Activated T-helper 1 cell treated with Interleukin-2 at 50 U/mL for 16 hours (primary cell): Measurements from ENCODE around the gene CFD.
"Not testable (repeated sequence)": the region's sequence is repeated elsewhere in the genome, so short reads cannot be mapped to it uniquely, and the experiment has no call there.

Source experiments
- DNase-seq: peaks from one replicate; pipeline ENCODE4 v3.0.0-alpha.2; 2020; ENCODE audit warnings: low read depth

The CFD gene

GRCh38 chr19:852136-853013 lies 7.1 kb upstream of the CFD start, which contains the start of gene ELANE:
Gene ELANE, plus strand, starts transcription at chr19:852303. Its CDS starts 26 bp downstream, at chr19:852329.
- no peak for DNase-seq

GRCh38 chr19:853014-853585 lies 6.4 kb upstream of the CFD start:
- no peak for DNase-seq

DNA sequence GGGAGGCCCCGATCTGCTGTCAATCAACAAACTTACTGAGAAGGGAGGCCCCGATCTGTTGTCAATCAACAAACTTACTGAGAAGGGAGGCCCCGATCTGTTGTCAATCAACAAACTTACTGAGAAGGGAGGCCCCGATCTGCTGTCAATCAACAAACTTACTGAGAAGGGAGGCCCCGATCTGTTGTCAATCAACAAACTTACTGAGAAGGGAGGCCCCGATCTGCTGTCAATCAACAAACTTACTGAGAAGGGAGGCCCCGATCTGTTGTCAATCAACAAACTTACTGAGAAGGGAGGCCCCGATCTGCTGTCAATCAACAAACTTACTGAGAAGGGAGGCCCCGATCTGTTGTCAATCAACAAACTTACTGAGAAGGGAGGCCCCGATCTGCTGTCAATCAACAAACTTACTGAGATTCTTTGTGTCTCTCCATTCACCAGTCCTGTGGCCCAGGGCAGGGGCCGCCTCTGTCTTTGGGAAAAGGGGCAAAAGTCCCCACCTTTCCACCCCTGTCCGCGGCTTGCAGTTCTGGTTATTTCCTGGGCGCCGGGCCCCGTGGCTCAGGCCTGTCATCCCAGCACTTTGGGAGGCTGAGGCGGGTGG lies 5.7 kb upstream of the CFD start:
- DNase-seq: not testable (repeated sequence)

DNA sequence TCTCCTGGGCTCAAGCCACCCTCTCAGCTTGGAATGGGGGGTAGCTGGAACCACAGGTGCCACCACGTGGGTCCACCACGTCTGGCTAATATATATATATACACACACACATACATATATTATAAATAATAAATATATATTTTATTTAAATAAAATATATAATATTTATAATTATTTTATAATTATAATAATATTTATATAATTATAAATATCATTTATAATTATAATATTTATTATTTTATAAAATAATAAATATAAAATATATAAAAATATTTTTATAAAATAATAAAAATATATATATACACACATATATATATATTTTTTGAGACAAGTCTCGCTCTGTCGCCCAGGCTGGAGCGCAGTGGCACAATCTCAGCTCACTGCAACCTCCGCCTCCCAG lies 4.9 kb upstream of the CFD start:
- no peak for DNase-seq

DNA sequence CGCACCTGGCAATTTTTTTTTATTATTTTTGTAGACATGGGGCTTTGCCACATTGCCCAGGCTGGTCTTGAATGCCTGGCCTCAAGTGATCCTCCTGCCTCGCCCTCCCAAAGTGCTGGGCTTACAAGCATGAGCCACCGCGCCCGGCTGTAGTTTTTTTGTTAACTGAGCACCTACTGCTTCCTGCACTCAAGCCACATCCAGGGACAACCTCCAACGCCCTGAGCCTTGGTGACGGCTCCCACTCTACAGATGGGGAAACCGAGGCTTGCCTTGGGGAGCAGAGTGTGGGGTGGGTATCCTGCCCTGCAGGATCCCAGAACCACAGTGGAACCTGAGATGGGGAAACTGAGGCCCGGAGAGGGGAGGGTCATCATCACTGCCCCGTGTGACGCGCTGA lies 4.3 kb upstream of the CFD start:
- DNase-seq: no peak

DNA sequence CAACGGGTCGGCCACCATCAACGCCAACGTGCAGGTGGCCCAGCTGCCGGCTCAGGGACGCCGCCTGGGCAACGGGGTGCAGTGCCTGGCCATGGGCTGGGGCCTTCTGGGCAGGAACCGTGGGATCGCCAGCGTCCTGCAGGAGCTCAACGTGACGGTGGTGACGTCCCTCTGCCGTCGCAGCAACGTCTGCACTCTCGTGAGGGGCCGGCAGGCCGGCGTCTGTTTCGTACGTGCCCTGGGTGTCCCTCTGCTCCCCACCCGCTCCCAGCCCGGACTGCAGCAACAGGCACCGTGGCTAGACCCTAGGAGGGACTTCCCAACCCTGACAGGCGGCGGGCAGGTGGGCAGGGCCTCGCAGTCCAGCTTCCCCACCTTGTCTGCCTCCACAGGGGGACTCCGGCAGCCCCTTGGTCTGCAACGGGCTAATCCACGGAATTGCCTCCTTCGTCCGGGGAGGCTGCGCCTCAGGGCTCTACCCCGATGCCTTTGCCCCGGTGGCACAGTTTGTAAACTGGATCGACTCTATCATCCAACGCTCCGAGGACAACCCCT lies 3.8 kb upstream of the CFD start:
- DNase-seq: no peak

DNA sequence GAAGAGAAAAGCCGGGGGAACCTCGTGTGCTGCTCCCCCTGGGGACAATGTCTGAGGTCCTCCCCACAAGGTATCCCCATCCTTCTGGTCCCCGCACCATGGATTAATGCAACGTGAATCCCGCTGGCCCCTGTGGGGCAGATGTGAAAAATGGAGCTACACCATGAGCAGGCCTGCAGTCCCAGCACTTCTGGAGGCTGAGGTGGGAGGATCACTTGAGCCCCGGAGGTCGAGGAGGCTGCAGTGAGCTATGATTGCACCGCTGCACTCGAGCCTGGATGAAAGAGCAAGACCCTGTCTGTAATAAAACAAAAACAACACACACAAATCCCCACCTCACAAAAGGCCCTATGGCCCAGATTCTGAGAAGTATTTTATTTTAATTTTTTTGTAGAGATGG lies 1.2 kb upstream of the CFD start:
- no peak for DNase-seq

GRCh38 chr19:861141-861755 lies 1.8 kb downstream of the CFD start:
- no peak for DNase-seq

DNA sequence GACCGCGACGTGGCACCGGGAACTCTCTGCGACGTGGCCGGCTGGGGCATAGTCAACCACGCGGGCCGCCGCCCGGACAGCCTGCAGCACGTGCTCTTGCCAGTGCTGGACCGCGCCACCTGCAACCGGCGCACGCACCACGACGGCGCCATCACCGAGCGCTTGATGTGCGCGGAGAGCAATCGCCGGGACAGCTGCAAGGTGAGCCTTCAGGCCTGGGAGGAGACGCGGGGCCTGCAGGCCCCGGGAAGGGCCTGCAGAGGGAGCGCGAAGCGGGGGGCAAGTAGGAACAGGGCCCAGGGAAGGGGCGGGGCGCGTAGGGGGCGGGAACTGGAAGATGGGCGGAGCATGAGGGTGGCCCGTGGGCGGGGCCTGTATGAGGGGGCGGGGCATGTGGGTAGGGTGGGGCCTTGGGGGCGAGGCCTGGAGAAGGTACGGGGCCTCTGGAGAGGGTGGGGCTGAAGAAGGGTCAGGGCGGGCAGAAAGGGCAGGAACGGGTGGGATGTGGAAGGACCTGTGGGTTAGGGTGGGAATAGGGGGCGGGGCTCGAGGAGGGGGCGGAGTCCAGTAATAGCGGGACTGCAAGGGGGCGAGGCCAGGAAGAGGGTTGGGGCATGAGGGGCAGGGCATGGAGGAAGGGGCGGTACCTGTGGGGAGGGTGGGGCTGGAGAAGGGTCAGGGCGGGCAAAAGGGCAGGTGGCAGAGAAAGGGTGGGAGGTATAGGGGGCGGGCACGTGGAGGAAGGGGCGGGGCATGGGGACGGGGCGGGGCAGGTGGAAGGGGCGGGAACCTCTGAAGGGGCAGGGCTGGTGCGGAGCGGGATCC lies 2.5 kb downstream of the CFD start:
- DNase-seq: peak; percentile 51

GRCh38 chr19:862581-863314 lies 3.3 kb downstream of the CFD start:
- peak; percentile 67 for DNase-seq

- no peak for DNase-seq
These were observed 3.8 kb downstream of the CFD start for GRCh38 chr19:863315-863620.

DNA sequence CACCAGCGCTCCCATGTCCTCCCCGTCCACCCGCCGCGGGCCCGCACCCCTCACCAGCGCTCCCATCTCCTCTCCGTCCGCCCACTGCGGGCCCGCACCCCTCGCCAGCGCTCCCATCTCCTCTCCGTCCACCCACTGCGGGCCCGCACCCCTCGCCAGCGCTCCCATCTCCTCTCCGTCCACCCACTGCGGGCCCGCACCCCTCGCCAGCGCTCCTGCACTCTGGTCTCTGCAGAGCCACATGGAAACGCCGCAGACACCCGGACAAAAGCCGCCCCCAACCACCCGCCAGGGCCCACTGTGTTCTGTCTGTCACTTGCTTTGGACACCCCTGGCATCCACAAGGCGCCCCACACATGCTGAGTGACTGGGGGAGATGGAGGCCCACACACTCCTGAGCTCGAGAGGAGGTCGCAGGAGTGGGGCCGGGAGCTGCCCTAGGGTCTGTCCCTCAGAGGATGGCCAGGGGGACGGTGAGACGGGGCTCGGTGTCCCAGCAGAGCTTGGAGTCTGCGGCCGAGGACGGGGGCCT lies 7.4 kb downstream of the CFD start:
- DNase-seq: no peak

DNA sequence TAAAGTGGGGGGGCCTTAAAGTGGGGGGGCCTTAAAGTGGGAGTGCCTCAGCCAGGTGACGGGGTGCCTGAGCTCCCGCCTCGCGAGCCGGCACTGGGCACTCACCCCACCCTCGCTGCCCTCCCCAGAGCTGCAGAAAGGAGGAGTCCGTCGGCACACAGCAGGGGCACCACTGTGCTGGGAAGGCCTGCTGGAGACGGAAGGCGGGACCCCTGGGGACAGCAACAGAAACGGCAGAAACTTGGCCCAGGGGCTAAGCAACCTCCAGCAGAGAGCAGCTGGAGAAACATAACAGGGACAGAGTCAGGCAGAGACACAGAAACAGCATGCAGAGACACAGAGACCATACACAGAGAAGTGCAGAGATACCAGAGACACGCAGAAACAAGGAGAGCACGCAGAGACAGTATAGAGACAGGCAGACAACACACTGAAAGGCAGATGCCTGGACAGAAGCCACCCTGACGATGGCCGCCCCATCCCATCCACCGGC lies 7.9 kb downstream of the CFD start:
- no peak for DNase-seq

DNA sequence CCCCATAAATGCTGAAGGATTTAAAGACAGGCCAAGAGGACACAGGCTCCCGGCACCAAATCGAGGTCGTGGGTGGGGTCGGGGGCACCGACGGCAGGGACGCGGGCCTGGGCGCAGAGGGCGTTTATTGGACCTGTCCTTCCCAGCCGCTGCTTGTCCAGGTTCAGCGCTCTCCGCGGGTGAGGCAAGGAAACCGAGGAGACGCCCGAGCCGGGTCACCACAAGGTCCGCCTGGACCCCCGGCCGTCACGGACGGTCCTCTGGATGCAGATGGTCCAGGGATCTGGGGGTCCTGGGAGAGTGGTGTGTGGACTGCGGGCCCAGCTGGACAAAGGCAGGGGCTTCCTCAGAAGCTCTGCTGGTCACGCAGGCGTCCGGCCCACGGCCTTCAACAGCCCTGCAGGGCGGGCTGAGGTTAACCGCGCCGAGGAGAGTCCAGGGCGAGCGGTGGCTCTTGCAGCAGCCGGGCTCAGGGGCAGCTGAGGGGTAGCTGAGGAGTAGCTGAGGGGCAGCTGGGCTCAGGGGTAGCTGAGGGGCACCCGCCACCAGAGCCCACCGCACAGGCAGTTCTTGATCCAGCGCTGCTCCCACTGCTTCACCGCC lies 8.5 kb downstream of the CFD start:
- no peak for DNase-seq

DNA sequence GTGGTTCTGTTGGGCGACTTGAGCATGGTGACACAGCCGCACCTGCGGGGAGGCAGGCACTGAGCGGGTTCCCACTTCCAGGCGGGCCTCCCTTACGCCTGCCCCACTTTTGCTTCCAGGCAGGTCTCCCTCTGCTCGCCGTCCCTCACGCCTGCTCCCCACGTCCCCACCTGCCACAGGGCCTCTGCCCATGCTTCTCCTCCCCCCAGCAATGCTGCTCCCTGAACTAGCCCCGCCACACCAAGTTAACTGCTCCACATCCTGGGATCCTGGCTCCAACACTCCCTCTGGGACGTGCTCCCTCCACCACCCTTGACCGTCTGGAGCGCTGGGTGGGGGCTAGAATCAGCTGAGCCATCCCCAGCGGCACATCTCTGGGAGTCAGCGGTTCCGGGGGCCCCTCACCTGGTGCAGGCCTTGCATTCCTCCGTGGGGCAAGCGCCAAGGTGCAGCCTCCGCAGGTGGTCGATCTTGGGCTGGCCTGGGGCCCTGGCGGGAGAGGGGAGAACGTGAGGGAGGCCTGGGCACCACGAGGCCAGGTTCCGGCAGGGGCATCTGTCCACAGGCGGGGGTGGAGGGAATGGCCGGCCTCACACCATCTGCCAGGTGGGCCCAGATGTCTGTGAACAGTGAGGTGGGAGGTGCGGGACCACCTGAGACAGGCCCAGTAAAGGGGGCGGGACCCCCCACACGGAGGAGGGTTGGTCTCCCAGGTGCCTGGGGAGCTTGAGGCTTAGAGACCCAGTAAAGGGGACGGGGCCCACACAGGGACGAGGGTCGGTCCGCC lies 9.2 kb downstream of the CFD start:
- DNase-seq: no peak

- no peak for DNase-seq
These were observed 10.0 kb downstream of the CFD start for GRCh38 chr19:869245-870177.

DNA sequence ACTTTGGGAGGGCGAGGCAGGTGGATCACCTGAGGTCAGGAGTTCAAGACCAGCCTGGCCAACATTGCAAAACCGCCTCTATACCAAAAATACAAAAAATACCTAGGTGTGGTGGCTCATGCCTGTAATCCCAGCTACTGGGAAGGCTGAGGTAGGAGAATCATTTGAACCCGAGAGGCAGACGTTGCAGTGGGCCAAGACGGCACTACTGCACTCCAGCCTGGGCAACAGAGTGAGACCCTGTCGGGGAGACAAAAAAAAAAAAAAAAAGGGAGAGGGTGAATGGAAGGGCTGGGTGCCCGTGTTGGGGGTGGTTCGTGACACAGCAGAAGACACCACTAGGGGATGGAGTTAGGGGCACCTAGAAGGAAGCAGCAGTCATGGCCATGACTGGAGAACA lies 10.8 kb downstream of the CFD start:
- DNase-seq: no peak

GRCh38 chr19:870963-871401 lies 11.5 kb downstream of the CFD start:
- DNase-seq: no peak
